GM21390 (cell line): ENCODE data around the gene KRTAP10-12.
"Not testable (repeated sequence)": the region's sequence is repeated elsewhere in the genome, so short reads cannot be mapped to it uniquely, and the experiment has no call there.

Source experiments
- ATAC-seq: cut with Tn5 transposase; IDR thresholded peaks from one replicate; pipeline ENCODE4 v1.9.1; 2021; ENCODE audit not compliant: unreplicated experiment

The KRTAP10-12 gene

DNA sequence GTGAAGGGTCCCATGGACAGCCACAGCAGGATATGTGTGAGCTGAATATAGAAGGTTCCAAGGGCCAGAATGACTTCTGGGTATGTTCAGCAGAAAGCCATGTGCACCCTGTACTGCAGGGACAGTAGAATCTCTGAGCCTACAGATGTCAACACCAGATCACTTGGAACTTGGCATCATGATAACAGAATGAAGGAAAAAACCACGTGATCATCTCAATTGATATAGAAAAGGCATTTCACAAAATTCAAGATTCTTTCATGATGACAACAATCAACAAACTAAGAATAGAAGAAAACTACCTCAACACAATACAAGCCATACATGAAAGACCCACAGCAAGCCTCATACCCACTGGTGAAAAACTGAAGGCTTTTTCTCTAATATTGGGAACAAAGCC is 29.4 kb upstream of the KRTAP10-12 start:
- no peak for ATAC-seq

DNA sequence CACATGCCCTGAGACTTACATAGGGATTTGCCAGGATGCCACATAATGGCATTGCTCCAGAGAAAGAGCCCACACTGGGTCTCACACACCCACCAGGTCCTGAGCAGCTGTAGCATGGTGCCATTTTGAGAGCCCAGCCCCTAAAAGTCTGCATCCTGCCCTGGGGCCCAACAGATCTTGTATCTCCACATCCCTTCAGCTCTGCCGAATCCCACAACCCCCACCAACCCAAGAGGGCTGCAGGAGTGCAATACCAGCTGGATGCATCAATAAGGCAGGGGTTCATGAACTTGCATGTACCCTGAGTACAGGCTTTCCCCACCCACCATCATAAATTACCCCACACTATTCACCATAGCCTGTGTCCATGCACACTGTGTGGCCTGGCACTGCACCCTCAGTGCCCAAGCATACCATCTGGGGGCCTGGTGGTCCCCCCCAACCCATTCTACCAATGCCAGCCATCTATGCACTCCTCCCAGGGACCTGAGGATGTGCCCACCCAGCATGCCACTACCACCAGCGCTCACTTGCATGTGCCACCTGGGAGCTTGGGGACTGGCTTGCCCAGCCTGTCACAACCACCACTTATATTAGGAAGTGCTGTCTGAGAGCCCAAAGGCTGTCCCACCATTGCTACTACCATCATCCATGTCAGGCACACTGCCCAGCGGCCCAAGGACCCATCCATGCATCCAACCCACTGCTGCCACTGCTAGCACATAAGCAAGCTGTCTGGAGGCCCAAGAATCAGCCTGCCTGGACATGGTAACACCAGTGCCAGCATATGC is 26.1 kb upstream of the KRTAP10-12 start:
- ATAC-seq, result no peak

DNA sequence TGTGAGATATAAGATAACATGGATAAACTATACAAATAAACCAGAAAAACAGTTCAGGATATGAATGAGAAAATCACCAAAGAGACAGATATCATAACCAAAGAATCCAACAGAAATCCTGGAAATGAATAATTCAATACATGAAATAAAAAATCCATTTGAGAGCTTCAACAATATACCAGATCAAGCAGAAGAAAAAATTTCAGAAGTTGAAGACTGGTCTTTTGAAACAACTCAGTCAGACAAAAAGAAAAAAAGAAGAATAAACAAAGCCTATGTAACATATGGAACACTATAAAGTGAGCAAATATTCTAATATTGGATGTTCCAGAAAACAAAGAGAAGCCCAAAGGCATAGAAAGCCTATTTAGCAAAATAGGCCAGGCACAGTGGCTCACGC is 25.1 kb upstream of the KRTAP10-12 start:
- no peak for ATAC-seq

DNA sequence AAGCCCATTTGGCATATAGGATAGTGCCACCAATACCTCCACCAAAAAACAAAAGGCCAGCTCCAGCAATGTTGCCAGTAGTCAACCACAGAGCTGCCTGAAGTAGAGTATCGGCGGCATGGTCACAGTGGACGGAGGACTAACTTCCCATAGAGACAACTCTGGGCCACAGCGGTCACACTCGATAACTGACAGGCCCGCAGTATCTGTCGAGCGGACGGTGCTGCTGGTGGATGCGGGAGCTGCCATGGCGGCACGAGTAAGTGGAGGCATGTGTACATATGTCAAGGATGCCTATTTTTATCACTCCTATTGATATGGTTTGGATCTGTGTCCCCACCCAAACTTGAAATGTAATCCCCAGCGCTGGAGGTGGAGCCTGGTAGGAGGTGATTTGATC is 19.1 kb upstream of the KRTAP10-12 start:
- ATAC-seq, result no peak

DNA sequence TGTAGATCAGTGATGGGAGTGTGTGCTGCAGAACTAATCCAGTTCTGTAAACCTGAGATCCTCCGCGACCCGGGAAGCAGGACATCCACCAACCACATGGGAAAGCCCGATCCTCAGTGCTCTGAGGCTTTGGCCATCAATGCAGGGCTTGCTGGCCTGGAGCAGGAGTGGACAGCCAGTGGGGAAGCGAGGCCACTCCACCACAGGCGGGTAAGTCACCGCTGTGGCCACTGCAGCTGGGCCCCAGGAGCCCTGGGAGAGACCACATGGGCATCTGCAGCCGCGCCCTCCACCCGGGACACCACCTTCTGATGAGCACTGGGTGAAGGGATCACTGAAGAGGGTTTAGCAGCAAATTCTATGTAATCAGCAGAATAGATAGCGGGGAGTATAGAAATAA is 15.8 kb upstream of the KRTAP10-12 start:
- no peak for ATAC-seq

DNA sequence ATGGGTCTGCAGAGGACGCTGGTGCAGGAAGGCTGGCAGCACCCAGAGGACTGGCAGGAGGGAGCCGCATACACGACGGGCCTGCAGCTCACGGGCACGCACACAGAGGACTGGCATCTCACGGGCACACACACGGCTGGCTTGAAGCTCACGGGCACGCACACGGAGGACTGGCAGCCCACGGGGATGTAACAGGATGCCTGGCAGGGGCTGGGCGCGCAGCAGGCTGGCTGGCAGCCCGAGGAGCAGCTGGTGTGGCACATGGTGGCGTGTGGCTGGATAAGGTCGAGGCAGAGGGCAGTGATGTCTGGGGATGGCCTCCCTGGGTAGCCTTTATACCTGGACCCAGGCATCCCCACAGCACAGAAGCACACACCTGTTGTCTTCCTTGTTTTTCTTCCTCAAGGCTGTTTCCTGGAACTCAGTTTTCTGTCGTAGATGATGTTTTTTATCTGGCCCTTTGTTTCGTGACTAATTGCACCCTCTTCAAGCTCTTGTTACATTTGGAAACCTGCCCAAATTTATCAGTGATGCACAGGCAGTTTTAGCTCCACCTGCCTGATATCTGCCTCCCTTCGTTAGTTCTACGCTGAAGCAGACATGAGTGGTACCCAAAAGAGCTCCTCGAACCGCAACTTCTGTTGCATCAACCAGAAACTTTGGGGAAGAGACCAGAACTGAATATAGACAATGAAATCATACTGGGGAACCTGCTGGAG is 15.0 kb upstream of the KRTAP10-12 start, which contains the start of gene KRTAP12-1:
Gene KRTAP12-1 (minus strand): TSS at position 303 of the 719 bp plus-strand sequence. CDS start 40 bp downstream, at position 263.
- ATAC-seq, result no peak

DNA sequence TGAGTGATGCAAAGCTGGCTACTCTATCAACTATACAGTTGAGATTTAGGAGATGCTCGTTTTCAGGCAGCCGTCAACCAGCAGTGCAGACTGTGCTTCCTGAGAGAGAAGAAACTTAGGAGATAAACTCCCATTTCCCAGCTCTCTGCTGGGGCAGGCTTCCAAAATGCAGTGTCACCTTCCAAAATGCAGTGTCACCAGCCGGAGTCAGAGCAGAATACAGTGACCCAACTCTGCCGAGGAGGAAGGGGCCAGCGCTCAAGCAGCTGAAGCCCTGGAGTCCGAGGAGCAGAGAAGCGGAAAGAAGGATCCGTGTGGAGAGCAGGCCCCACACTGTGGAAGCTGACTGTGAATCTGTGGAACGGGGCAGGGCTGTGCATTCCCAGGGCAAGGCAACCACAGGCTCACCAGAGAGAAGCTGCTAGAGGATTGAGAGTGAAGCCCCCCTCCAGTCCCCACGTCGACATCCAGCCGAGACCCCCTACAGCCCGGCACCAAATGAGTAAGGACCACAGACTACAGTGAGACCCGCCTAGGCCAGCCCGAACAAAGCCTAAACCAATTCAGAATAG is 14.3 kb upstream of the KRTAP10-12 start:
- ATAC-seq, result no peak

DNA sequence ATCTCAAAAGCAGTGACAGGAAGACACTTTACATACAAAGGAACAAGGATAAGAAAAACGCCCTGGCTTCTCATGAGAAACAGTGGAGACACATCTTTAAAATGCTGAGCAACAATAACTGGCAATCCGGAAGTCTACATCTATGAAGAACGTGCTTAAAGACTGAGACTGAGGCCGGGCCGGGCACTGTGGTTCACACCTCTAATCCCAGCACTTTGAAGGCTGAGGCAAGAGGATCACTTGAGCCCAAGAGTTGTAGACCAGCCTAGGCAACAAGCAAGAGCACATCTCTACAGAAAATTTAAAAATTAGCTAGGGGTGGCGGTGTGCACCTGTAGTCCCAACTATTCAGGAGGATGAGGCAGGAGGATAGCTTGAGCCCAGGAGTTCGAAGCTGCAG is 12.9 kb upstream of the KRTAP10-12 start:
- ATAC-seq, result no peak

DNA sequence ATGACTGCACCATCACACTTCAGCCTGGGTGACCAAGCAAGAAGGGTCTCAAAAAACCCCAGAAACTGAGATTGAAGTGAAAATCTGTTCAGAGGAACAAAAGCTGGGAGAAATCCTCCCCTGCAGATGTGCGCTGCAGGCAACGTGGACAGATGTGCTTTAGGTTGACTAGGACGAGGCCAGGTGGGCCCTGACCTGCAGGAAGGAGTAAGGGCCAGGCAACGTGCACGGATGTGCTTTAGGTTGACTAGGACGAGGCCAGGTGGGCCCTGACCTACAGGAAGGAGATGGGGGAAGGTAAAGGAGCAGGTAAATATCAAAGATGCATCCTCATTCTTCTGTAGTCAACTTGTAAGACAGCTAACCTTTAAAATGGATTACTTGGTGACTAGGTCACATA is 12.5 kb upstream of the KRTAP10-12 start:
- no peak for ATAC-seq

DNA sequence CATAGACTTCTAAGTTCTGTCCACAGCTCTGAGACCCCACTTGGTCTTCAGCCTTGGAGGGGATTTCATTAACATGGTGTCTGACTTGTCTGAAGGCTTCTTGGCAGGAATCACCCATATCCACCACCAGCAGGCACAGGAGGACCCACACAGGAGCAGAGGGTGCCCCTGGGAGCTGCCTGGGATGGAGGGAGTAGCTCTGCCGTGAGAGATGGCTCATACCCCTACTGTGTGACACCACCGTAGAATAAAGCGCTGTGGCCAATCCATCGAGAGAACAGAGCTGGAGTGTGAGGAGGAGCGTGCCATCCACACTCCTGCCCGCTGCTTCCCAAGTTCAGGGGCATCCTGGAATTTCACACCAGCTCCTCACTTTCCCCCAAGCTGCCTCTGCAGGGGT is 11.9 kb upstream of the KRTAP10-12 start:
- not testable (repeated sequence) for ATAC-seq

DNA sequence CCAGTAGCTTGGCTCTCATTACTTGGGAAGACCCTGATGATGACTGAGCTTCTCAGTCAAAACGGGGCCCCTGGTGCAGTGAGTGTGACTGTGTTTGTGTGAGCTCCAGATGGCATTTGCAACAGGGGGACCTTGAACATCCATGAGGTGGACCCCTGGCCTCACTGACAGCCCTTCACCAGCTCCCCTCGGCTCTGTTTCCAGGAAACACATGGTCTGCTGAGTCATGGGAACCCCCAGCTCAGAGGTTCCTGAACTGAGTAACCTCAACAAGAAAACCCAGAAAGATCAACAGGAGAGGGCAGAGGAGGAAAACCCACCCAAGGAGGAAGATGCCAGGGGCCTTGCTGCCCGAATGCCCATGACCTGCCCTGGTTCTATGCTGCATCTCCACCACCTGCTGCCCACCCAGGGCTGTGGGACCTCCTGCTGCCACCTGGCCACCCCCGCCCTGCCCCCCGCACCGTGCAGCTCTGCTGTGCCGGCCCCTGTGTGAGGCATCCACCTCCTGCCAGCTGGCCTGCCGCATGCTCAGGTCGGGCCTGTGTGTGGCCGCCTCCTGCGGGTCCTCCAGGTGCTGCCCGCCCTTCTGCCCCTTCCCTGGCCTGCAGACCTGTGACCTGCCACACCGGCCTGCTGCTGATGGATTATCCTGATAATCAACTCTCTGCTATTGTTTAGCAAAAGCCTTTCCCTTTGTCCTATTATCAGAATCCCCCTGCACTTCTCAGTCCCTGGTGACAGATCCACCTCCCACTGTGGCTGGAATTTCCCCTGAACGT is 10.8 kb upstream of the KRTAP10-12 start:
- ATAC-seq, result no peak

DNA sequence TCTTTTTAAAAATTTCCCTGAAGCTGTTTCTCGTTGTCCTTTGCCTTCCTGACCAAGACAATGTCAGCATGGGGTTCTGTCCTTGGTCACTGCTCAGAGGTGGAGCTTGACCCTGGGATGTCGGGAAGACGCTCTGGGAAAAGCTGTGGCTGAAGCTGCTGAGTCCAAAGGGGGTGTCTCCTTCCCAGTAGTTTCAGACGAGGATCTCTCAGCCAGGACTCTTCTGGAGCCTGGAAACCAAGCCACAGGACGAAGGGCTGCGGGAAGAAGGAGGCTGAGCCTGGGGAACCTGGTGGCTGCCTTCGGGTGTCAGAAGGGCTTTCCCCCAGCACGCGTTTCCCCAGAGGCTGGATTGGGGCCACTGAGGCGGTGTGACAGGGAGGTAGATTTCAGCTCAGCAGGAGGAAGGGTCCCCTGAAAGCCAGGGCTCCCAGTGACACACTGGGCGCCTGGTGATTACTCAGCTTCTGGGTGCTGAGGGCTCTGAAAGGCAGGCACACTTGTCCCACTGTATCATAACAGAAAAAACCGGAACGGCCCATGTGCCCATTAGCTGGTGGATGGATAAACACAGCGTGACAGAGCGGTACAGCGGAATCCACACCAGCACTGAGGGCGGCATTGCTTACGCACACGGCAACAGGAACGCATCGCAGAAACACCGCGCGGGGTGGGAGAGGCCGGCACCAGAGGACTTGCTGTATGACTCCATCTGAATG is 10.0 kb upstream of the KRTAP10-12 start:
- no peak for ATAC-seq

DNA sequence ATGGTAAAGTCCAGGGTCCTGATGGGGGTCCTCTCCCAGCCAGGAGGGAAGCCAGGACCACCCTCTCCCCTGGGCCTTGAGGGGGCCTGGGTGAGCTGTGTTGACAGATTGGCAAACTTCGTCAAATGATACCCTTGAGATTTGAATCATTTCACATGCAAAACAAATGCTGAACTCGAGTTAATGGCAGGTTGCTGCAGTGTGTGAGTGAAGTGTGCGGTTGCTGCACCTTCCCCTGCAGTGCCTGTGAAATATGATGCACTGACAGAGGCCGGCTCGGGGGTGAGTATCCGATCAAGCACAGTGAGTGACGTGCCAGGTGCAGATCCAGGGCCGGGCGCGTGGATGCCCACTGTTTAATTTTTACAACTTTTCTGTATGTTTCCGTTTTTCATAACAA is 9.3 kb upstream of the KRTAP10-12 start:
- no peak for ATAC-seq

DNA sequence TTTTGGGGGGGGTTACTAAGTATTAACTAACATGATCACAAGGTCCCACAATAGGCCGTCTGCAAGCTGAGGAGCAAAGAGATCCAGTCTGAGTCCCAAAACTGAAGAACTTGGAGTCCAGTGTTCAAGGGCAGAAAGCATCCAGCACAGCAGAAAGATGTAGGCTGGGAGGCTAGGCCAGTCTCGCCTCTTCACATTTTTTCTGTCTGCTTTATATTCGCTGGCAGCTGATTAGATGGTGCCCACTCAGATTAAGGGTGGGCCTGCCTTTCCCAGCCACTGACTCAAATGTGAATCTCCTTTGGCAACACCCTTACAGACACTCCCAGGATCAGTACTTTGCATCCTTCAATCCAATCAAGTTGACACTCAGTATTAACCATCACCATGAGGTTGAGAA is 7.2 kb upstream of the KRTAP10-12 start:
- ATAC-seq, result not testable (repeated sequence)

DNA sequence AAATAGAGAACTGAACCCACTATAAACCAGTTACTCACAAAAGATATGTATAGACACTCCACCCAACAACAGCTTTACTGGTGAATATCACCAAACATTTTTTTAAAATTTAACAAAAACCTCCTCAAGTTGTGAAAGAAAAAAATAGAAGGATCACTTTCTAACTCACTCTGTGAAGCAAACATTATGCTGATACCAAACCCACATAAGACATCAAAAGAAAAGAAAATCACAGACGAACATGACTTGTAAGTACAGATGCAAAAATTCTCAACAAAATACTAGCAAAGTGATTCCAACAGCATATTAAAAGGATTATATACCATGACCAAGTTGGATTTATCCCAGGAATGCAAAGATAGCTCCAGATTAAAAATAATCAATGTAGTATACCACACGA is 5.3 kb upstream of the KRTAP10-12 start:
- ATAC-seq, result no peak

DNA sequence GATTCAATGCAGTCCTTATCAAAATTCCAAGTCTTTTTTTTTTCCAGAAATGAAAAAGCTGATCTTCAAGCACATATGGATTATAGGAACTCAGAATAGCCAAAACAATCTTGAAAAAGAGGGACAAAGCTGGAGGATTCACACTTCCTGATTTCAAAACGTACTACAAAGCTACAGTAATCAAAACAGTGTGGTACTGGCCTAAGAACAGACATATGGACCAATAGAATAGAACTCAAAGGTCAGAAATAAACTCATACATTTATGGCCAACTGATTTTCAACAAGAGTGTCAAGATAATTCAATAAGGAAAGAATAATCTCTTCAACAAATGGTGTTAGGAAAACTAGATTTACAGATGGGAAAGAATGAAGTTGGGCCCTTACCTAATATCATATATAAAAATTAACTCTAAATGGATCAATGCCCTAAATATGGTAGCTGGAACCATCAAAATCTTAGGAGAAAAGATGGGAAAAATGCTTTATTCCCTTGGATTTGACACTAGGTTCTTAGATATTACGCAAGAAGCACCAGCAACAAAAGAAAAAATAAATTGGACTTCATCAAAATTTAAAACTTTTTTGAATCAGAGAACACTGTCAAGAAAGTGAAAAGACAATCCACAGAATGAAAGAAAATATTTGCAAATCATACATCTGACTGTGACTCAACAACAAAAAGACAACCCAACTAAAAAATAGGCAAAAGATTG is 4.0 kb upstream of the KRTAP10-12 start:
- ATAC-seq, result no peak

DNA sequence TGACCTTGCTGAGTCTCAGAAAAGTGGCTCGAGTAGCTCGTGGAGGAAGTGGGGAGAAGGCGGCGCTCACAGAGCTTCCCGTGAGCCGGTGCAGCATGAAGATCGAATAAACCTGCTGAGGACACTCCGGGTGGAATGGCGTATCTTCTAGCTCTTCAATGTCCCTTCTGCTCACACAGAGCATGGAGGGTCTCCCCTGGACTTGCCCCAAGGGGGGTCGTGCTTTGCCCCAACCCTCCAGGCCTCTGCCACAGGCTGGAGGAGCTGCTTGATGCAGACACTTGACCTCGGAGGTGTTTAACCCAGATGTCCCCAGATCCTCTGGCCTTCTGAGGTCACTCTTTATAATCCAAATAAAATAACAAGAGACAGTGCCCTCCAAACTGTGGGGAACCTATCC is 2.2 kb upstream of the KRTAP10-12 start:
- no peak for ATAC-seq

DNA sequence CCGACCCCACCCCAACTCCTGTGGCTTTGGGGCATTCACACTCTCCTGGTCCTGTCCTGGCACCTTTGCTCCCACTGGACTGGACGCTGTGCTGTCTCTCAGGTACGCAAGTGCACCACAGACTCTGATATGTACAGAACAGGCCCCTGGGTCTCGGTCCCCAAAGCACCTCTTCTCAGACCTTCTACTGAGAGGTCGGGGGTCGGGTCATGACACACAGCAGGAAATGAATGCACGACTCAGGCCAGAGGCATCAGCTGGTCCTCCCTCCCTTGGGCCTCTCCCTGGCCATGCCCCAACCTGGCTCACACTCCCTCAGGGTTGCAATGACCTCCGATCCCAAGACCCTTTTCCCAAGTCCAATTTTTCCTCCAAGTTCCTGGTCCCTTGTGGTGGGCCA is 1.8 kb upstream of the KRTAP10-12 start:
- no peak for ATAC-seq

DNA sequence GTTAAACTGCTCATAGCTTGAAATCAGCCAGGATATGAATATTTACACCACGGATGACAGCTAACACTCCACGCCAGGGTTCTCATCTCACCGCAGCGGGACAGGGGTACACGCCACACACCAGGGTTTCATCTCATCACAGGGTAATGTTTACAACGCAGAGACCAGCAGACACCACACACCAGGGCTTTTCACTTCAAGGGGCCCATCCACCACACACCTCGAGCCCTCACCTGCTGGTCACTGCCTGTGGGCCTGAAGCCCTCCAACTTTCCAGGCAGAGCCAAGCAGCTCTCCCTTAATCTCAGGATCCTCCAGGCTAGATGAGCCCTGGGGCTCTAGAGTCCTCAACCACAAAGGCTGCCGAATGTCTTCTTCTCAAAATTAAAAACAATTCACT is 1.3 kb upstream of the KRTAP10-12 start:
- no peak for ATAC-seq

DNA sequence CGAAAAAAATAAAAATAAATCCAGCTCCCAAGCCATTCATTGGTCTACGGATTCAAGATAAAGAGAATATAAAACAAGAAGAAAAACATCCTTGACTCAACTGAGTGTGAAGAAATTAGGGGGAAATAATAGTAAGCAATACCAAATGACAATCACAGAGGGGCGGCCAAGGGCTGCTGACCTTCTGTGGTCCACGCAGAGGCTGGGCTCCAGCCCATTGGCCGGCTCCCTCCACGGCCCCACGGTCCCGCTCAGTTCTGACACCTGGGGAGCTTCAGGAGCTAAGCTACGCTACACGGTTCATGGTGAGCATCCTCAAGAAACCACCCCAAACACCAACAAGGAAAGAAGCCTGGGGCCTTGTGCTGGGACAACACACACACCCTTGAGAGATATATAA is 400 bp upstream of the KRTAP10-12 start:
- no peak for ATAC-seq
